Left lung (tissue), 10 donors: Measurements from ENCODE around the gene DDX24. TPM values are rescaled to one million over a fixed set of nuclear protein-coding genes. Genes with fewer than 3 reads are reported as not detected.

ENCODE experiments used
- ATAC-seq: fragments of 200-7000 bp; cut with Tn5 transposase; one replicate; pipeline ENCODE4 v1.9.1; 2020; ENCODE audit warnings: moderate library complexity
- DNase-seq, 4 donors: peaks; one replicate each; pipeline ENCODE4 v3.0.0-alpha.2; 2013 to 2020
- H3K27ac ChIP-seq, 2 donors: fragments of 200-600 bp; sonication (generic) in 1 of 2; one replicate each; pipeline versions ENCODE4 v1.5.0 to v1.8.0; 2020 to 2021
- H3K27me3 ChIP-seq, 2 donors: fragments of 200-600 bp; sonication (generic) in 1 of 2; one replicate each; pipeline versions ENCODE4 v1.5.0 to v1.8.0; 2020 to 2021
- H3K36me3 ChIP-seq, 2 donors: fragments of 200-600 bp; sonication (generic) in 1 of 2; one replicate each; pipeline versions ENCODE4 v1.5.0 to v1.8.0; 2020 to 2021
- H3K4me1 ChIP-seq, 2 donors: fragments of 200-600 bp; one replicate each; pipeline ENCODE4 v1.8.0; 2021
- H3K4me3 ChIP-seq, 2 donors: fragments of 200-600 bp; sonication (generic) in 1 of 2; one replicate each; pipeline versions ENCODE4 v1.5.0 to v1.8.0; 2020 to 2021; ENCODE audit warnings: mild to moderate bottlenecking in 1 of 2
- H3K9me3 ChIP-seq, 2 donors: fragments of 200-600 bp; sonication (generic) in 1 of 2; one replicate each; pipeline versions ENCODE4 v1.5.0 to v1.8.0; 2020 to 2021
- intact Hi-C, 2 donors: fragments of 100-400 bp; cut with DNase I; formaldehyde crosslinking; loops; one replicate each; pipeline versions ENCODE4 v1.11.2 to v1.14.2; 2022
- polyA plus RNA-seq, 6 donors: library from polyadenylated mRNA; unstranded; fragments of 120-200 nt; gene quantifications; one replicate each; pipeline ENCODE4 v1.2.1, GENCODE V29; 2013; ENCODE audit not compliant: insufficient read length in 6 of 6
- total RNA-seq, 2 donors: library from RNA; stranded (reverse); fragmentation: NEBNext Ultra II Directional; extraction: Animal tissue kit (Norgen Biotek cat#: 25700); gene quantifications; one replicate each; pipeline ENCODE4 v1.2.1, GENCODE V29; 2021
- TF ChIP-seq, protein P1 (sequence below), 2 donors: fragments of 200-600 bp; sonication (generic) in 1 of 2; IDR thresholded peaks; one replicate each; pipeline versions ENCODE4 v1.5.0 to v1.8.0; 2021; ENCODE audit warnings: antibody characterized with exemption in 2 of 2
- donor health status: DM: no; HTN: yes; CAD: no.
- donor health status: DM: no; HTN: no; CAD: no.

DDX24 gene
- total and polyA plus RNA-seq, 8 donors: 127 to 148 (median 139) TPM

DNA sequence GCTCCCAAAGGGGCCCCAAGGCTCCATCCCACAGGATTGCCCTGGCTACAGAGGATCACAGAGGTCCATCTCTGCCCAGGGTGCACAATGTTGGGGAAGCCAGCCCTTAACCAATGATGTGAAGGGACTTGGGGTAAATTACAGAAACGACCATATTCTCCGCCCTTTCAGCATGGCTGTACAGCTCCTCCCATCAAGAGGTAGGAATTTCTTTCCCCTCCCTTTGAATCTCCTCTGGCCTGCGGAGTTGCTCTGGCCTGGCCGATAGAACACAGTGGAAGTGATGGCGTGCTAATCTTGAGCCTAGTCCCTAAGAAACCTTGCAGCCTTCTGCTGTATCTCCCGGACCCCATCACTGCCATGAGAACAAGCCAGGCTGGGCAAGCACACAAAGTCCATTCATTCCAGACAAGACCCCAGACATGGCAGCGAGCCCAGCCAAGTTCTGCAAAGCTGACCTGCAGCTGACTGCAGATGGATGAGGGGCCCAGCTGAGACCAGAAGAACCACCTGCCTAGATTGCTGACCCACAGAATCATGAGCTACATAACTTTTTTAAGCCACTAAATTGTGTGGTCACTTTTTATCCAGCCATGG, 22.6 kb upstream of the DDX24 start:
- intact Hi-C loops: no loop called here
- ATAC-seq (no peak), DNase-seq (no peak)
- TF ChIP-seq, protein P1, sequence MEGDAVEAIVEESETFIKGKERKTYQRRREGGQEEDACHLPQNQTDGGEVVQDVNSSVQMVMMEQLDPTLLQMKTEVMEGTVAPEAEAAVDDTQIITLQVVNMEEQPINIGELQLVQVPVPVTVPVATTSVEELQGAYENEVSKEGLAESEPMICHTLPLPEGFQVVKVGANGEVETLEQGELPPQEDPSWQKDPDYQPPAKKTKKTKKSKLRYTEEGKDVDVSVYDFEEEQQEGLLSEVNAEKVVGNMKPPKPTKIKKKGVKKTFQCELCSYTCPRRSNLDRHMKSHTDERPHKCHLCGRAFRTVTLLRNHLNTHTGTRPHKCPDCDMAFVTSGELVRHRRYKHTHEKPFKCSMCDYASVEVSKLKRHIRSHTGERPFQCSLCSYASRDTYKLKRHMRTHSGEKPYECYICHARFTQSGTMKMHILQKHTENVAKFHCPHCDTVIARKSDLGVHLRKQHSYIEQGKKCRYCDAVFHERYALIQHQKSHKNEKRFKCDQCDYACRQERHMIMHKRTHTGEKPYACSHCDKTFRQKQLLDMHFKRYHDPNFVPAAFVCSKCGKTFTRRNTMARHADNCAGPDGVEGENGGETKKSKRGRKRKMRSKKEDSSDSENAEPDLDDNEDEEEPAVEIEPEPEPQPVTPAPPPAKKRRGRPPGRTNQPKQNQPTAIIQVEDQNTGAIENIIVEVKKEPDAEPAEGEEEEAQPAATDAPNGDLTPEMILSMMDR (IDR thresholded peaks at IDR 0.05): no peak
- H3K4me3 ChIP-seq: no peak overlapping the region
- no peak overlapping the region for H3K27ac ChIP-seq
- H3K4me1 ChIP-seq: no peaks in the 10 kb centered on the region
- H3K27me3 ChIP-seq: no peaks in the 10 kb centered on the region
- H3K9me3 ChIP-seq: no peaks in the 10 kb centered on the region
- H3K36me3 ChIP-seq: no peaks in the 10 kb centered on the region

- Histone ChIP-seq H3K27me3 (no peaks in the 10 kb centered on the region), H3K9me3 (no peaks in the 10 kb centered on the region), H3K4me1 (no peaks in the 10 kb centered on the region), H3K4me3 (no peak overlapping the region), H3K36me3 (peaks cover 0 to 2% of the 10 kb centered on the region in 2 donors), H3K27ac (no peak overlapping the region)
- TF ChIP-seq, protein P1 (IDR thresholded peaks at IDR 0.05): no peak
- intact Hi-C loops: no loop called here
- ATAC-seq (no peak), DNase-seq (no peak)
Measured at GRCh38 chr14:94102768-94103482, 21.9 kb upstream of the DDX24 start.

GRCh38 chr14:94101748-94102147, 20.7 kb upstream of the DDX24 start:
- no peaks in the 10 kb centered on the region for H3K4me1 ChIP-seq
- H3K36me3 ChIP-seq: peaks cover 0 to 14% of the 10 kb centered on the region in 2 donors
- no peak overlapping the region for H3K27ac ChIP-seq
- ATAC-seq (no peak), DNase-seq (no peak)
- H3K9me3 ChIP-seq: no peaks in the 10 kb centered on the region
- TF ChIP-seq, protein P1 (IDR thresholded peaks at IDR 0.05): no peak
- no peak overlapping the region for H3K4me3 ChIP-seq
- intact Hi-C loops: no loop called here
- H3K27me3 ChIP-seq: no peaks in the 10 kb centered on the region

GRCh38 chr14:94100847-94101246, 19.8 kb upstream of the DDX24 start:
- Histone ChIP-seq H3K27me3 (no peaks in the 10 kb centered on the region), H3K4me1 (no peaks in the 10 kb centered on the region), H3K4me3 (no peak overlapping the region), H3K36me3 (peaks cover 0 to 14% of the 10 kb centered on the region in 2 donors), H3K9me3 (no peaks in the 10 kb centered on the region), H3K27ac (no peak overlapping the region)
- intact Hi-C loops: no loop called here
- ATAC-seq (no peak), DNase-seq (no peak)
- TF ChIP-seq, protein P1 (IDR thresholded peaks at IDR 0.05): no peak

GRCh38 chr14:94099006-94099405, 18.0 kb upstream of the DDX24 start:
- intact Hi-C loops: no loop called here
- DNase-seq (no peak), ATAC-seq (no peak)
- TF ChIP-seq, protein P1 (IDR thresholded peaks at IDR 0.05): no peak
- no peaks in the 10 kb centered on the region for H3K9me3 ChIP-seq
- H3K27ac ChIP-seq: no peak overlapping the region
- no peak overlapping the region for H3K4me3 ChIP-seq
- peaks cover 0 to 14% of the 10 kb centered on the region in 2 donors for H3K36me3 ChIP-seq
- no peaks in the 10 kb centered on the region for H3K4me1 ChIP-seq
- H3K27me3 ChIP-seq: no peaks in the 10 kb centered on the region
